Left renal pelvis (tissue), 4 donors: ENCODE measurements around the gene ZBTB20. TPM values are rescaled to one million over a fixed set of nuclear protein-coding genes. Genes with fewer than 3 reads are reported as not detected.
A peak's percentile ranks its signal among the peaks of the same experiment; 100 is the strongest.
"Not testable (repeated sequence)": the region's sequence is repeated elsewhere in the genome, so short reads cannot be mapped to it uniquely, and the experiment has no call there.

Experiments
- DNase-seq, 4 donors: peaks; one replicate each; pipeline ENCODE4 v3.0.0-alpha.2; 2013; ENCODE audit warnings: low read depth in 4 of 4, low spot score in 3 of 4
- polyA plus RNA-seq, 4 donors: library from polyadenylated mRNA; unstranded; fragments of 120-200 nt; gene quantifications; one replicate each; pipeline ENCODE4 v1.2.1, GENCODE V29; 2013; ENCODE audit not compliant: insufficient read length in 4 of 4

Gene ZBTB20
- 1 to 10 TPM; 4.8 to 6.6 (median 5.4) TPM for polyA plus RNA-seq

DNA sequence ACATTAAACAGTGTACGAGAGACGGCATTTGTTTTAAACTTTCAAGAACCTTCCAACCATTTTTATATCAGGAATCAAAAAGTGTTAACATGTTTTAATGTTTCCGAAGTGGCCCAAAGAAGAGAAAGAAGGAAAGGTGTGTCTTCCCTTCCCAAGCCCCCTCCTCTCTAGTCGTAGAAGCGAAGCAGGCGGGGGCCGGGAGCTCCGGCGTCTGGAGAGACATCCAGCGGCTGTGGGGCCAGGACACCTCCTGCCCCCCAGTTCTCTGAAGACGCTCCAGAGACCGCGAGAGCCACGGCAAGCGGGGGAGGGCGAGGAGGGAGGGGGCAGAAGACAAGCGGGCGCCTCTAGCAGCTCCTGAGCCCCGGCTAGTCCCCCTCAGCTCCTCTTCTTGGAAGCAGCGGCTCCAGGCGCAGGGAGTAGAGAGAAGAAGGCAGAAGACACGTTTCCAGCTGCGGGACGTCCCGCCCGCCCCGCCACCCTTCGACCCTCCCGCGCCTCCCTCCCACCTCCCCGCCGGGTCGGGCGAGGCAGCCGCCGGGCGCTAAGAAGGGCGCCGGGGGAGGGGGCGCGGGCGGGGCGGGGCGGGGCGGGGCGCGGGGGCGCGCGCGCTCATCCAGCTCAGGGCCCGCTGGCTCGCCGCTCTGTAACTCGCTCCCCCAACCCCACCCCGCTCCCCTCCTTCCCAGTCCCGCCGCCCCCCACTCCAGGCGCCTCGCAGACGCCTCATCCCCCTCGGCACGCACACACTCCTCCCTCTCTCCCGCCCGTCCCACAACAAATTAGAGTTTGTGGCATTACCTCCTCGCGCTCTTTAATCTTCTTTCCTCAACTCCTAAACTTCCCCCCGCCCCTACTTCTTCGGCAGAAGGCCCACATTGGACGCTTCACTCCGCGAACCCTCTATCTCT lies at the start of gene ZBTB20:
ZBTB20 (minus strand) TSS at position 871 of the 911 bp plus-strand sequence.
- peak in 3 of 4 donors; percentile 42 to 46 (median 46) for DNase-seq

DNA sequence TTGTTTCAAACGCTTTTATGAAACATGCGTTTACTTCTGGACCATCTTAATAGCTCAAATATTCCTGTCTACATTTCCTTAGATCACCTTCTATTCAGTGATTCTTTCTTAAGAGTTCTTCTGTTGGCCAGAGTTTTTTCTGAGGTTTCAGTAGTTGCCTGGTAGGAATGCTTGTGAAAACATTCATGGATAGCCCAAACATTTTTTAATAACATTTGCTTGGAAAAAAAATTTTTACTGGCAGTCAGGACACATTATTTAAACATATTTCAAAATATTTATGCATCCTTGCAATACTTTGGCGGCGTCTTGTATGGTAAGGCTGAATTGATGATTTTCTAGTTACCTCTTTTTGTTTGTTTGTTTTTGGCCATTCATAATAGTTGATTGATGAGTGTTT lies 47.4 kb upstream of the ZBTB20 start:
- no peak for DNase-seq

DNA sequence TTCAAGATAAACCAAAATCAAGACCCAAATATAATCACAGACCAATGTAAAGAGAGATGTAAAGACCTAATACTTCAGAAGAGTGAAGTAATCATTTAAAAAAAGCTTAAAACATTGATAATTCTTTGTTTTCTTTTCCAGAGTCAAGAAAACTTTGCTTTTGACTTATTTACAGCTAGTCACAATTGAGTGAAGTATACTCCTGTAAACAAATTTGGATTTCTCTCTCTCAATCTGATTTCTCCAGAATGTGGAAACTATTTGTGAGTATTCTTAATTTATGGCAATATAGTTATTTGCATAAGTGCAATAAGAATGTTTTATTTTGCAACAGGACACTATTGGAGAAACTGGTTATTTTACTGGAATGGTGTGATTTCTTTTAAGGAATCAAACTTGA lies 43.7 kb upstream of the ZBTB20 start:
- DNase-seq, result no peak

DNA sequence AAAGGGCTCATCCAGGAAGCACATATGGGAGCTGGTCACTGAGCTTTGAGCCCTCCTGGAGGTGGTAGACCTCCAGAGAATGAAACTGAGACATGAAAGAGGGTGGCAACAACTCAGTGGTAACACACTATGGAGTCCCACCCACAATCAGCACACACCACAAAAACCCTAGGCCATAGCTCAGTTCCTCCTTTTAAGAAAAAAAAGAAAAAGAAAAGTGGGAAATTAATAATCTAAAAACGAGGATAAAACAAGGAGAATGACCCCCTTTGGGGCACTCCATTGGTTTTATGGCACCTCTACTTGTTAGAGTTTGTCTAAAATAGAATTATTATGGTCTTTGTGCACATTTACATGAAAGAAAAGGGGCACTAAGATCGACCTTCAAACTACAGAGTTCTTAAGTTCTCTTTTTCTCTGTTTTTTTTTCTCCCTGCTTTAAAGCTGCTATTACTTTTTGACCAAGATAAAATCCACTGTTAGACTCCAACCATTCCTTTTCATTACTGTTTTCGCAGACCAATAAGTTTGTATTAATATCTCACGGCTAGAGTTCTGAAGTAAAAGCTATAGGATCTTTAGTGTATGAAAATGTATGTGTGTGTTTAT lies 40.2 kb upstream of the ZBTB20 start:
- no peak for DNase-seq

DNA sequence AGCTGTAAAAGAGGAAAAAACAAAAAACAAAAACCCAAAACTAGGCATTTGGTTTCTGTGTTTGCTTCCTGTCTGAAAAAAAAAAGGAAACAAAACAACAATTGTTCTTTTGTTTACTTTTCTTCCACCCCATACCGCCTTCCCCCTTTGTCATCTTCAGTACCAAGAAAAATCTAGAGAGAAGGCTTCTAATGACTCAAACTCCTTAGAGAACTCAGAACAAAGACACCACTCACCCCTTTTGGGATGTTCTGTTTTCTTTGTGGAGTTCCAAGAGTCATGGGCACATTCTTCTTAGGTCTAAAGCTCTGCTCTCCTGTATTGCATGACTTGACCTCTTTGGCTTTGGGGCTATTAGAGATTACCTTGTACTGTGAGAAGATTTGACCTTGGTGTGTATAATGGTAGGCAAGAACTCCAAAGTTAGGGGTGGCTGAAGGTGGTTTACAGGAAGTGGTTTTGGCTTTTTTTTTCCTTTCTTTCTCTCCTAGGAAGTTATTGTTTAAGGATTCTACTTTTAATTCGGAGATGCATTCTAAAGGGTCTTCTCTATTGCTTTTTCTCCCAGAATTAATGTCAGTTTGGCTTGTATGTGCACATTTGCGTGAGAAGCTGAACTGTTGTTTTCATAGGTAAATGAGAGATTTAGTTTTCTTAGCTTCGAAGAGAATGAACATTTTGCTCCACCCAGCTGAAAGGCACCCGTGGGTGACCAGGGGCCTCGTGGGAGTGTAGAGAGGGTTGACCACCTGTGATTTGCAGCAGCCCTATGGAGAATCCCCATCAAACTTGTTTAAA lies 39.5 kb upstream of the ZBTB20 start:
- DNase-seq, result no peak

DNA sequence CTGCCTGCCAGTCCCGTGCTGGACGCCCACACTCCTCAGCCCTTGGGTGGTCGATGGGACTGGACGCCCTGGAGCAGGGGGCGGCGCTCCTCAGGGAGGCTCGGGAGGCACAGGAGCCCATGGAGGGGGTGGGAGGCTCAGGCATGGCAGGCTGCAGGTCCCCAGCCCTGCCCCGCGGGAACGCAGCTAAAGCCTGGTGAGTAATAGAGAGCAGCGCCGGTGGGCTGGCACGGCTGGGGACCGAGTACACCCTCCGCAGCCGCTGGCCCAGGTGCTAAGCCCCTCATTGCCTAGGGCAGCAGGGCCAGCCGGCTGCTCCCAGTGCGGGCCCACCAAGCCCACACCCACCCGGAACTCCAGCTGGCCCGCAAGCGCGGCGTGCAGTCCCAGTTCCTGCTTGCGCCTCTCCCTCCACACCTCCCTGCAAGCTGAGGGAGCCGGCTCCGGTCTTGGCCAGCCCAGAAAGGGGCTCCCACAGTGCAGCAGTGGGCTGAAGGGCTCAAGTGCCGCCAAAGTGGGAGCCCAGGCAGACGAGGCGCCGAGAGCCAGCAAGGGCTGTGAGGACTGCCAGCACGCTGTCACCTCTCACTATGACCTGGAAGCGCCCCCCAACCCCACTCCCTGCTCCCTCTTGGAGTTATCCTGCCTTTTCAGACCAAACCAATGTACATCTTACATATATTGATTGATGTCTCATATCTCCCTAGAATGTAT lies 37.9 kb upstream of the ZBTB20 start:
- DNase-seq, result not testable (repeated sequence)

DNA sequence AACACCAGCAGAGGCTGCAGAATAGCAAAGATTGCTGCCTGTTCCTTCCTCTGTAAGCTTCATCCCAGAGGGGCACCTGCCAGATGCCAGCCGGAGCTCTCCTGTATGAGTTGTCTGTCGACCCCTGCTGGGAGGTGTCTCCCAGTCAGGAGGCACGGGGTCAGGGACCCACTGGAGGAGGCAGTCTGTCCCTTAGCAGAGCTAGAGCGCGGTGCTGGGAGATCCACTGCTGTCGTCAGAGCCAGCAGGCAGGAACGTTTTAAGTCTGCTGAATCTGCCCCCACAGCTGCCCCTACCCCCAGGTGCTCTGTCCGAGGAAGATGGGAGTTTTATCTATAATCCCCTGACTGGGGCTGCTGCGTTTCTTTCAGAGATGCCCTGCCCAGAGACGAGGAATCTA lies 31.8 kb upstream of the ZBTB20 start:
- not testable (repeated sequence) for DNase-seq

DNA sequence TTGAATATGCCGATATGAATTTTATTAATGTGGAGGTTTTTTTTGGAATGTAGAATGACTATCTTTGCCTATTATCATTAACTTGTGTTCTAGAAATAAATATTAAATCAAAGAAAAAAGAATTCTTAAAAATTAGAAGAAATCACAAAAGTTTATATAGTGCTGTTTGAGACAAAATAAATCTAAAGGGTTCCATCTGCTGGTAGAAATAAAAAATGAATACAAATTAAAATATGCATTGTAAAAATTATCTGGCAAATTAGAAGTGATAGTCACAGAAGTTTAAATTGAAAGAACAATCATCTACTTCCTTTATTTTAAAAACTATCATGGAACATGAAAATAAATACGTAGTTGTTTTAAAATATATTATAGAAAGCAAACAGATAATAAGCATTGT lies 22.7 kb upstream of the ZBTB20 start:
- no peak for DNase-seq

DNA sequence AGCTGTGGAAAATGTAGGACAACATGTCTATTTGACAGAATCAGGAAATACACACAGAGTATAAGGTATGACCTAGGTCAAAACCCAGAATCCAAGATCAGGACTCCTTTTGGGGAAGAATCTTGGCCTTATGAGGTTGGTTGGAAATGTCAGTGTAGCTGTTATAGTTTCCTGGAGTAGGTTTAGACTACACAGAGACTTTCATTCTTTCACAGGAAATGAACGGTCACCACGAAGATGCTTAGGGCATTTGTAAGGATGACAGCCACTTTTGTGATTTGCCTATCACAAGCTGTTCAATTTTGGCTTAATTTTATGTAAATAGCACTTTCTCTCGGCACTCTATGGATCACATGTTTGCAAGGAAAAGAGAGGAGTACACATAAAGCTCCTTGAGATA lies 18.6 kb upstream of the ZBTB20 start:
- DNase-seq, result no peak

DNA sequence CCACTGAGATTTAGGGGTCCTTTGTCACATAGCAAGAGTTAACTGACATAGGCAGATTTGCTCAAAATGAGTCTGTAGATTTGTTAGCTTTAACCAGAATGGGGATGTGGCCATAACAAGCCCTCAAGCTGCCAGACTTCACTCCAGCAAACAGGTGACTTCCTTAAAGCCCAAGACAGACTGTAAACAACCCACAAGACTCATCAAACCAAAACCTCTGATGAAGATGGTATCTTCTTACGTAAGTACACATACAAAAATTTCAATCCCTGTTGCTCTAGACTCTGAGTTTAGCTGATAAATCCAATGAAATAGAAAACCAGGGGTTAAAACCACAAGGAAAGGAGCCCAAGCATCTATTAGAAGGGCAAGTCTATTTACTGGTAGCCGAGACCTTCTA lies 18.2 kb upstream of the ZBTB20 start:
- DNase-seq, result no peak

DNA sequence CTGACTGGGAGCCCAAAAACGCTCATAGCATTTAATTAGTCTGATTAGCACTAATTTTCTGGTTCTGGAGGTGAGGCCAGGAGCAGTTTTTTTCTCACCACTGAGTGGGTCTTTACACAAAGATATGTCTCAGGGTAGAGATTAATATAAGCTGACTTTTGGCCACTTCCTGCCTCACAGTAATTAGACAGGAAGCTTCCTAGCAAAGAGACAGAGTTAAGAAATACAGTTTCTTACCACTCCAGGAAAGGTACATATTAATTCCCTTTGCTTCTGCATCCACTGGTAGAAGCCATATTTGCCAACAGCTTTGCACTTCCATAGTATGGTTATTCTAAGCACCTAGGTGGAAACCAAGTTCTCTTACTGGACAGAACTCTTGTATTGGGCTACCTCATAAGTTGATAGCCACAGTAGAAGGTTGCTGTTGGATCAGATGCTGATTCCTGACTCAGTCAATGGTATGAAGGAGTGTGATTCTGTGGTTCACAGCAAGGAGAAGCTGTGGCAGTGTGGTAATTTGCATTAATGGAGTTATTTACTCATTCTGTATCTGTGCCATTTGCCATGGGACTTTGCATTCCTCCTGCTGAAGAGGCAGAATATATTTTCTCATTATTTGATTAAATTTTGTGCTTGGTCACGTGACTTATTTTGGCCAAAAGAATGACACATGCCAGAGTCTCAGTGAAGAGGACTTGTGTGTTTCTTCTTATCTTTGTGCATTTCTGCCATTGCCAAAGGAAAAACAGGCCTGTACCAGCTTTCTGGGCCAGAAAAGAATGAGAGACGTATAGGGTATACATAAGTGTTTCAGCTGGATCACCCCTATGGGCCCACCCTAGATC lies 17.5 kb upstream of the ZBTB20 start:
- DNase-seq, result no peak

DNA sequence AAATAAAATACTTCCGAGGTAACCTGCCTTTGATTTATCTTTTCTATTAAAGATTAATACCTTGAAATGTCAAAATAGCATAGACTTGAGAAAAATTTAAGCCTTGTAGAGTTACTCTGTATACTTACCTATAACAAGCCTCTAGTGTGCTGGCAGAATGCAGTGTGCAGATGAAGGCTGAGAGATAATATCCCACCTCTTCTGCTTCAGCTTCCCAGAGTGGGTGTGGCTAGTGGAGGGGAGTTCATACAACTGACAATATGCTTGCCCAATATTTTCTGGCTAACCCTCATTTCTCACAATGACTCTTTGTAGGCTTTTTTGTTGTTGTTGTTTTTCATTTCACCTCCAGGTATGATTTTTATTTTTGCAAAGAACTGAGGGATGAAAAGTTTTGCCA lies 15.7 kb upstream of the ZBTB20 start:
- DNase-seq, result no peak

DNA sequence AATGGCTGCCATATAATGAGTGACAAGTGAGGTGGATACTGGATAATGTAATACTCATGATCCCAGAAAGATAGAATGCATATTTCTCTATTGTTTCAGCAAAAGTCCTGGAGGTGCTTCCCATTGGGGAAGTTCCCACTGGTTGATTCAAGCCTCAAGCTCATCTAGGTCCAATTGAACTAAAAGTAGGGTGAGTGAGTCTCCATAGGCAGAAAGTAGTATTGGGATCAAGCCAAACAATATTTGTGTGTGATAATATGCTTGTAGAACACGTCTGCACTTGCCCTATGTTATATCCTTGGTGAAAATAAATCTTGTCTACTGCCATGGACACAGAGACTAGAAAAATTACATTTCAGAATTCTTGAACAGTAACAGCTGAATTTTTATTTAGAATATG lies 14.8 kb upstream of the ZBTB20 start:
- no peak for DNase-seq

DNA sequence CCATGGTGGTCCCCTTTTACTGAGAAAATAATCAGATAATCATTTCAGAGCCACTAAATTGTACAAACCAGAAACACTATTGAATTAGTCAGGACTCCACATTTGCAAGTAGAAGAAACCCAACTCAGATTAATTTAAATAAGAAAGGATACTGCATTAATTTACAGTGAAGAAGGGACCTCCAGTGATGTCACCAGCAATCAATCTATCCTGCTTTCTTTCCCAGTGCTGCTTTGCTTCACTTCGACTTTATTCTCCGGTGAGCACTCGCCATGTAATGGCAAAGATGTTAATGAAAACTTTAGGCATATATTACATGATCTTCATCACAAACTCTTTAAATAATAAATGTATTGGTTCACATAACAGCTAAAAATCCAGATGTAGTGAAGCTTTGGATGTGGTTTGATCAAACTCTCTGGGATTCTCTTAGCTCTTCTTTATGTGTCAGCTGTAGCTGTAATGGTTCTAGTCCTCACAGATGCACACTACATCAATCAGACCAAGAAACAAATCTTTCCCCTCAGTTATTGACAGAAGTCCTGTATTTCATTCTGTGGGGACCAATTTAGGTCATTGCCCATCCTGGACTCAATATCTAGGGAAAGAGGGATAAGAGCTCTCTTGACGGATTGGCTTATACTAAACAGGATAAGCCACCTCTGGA lies 14.2 kb upstream of the ZBTB20 start:
- DNase-seq, result no peak

DNA sequence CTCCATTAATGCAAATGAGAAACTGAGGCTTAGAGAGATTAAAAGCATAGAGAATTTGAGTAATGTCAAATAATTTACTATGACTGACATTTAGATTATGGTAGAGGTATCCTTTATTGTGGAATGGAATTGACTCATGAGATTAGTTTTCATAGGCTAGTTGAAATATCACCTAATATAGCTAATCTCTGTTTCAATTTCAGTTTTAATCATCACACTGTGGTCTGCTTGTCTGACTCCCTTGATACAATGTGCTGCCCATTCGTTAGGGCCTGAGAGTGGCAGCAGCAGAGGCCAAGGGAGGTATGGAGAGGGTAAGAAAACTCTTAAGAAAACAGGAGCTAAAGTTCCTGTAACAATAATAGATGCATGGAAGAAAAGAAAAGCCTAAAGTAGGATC lies 13.2 kb upstream of the ZBTB20 start:
- no peak for DNase-seq

DNA sequence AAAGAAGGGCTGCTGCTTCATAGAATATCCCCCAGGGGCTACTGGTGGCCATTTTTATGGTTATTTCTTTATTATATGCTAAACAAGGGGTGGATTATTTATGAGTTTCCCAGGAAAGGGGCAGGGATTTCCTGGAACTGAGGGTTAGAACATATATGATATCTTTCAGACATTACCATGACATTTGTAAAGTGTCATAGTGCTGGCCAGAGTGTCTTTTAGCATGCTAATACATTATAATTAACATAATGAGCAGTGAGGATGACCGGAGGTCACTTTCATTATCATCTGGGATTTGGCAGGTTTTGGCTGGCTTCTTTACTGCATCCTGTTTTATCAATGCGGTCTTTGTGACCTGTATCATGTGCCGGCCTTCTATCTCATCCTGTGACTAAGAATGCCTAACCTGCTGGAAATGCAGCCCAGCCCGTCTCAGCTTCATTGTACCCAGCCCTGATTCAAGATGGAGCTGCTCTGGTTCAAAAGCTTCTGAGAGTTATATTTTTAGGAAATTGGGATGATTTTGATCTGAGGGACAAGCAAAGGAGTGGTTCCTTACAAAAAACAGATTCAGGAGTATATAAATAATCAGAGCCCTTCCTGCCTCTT lies 9.1 kb upstream of the ZBTB20 start:
- DNase-seq, result no peak

DNA sequence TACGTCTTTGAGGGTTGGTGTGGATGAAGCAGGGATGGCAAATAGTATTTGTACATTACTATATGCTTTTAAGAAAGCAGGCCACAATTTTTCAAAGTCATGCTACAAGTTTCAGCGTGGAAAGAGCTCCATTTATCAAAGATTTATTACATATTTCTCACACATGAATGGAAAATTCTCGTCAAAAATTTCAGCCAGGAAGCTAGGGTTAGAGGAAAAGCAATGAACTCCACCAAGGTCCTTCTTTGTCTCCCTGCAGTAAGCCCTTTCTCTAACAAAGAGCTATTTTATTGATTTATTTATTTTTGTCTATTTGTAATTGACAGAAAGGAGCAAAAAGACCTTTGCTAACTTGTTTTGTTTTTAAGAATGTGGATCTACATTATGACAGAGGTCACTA lies 7.5 kb upstream of the ZBTB20 start:
- DNase-seq, result no peak

DNA sequence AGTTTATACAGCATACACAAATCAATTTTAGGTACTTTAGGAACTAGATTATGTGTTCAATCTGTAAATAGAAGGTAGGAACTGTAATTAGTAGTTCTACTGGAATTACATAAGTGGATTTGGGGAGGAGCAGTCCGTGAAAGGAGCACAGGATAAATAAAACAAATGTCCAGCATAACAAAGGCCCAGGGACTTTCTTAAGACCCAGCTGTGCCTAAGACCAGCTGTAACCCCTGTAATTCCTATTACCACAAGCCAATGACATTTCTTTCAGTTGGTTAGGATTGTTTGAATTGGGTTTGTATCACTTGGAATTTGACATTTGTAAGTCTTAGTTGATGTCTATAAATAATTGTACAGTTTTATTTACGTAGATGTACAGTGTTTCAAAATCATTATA lies 4.8 kb upstream of the ZBTB20 start:
- no peak for DNase-seq
